DOHH2 (cell line): Measurements from ENCODE around the gene SLC9A5.

Experiments used
- H3F3A ChIP-seq: fragments of 200-600 bp; sonication (generic), shearing (Covaris generic); 2 replicates; pipeline ENCODE4 v1.6.0; 2016; ENCODE audit warnings: antibody characterized with exemption, mild to moderate bottlenecking; ENCODE audit not compliant: control insufficient read depth, insufficient read depth
- H3K27ac ChIP-seq: fragments of 200-600 bp; sonication (generic); 2 replicates; pipeline ENCODE4 v1.5.1; 2014; ENCODE audit warnings: low read depth, mild to moderate bottlenecking, low read length, moderate library complexity
- H3K27me3 ChIP-seq: fragments of 200-600 bp; sonication (generic); 2 replicates; pipeline ENCODE4 v1.6.1; 2014; ENCODE audit warnings: mild to moderate bottlenecking, low read length, mixed read lengths; ENCODE audit not compliant: control insufficient read depth
- H3K36me3 ChIP-seq: fragments of 200-600 bp; sonication (generic); 2 replicates; pipeline ENCODE4 v1.6.1; 2014; ENCODE audit warnings: mild to moderate bottlenecking, low read length, moderate library complexity, mixed read lengths; ENCODE audit not compliant: control insufficient read depth
- H3K4me1 ChIP-seq: fragments of 200-600 bp; sonication (generic); 2 replicates; pipeline ENCODE4 v1.6.1; 2014; ENCODE audit warnings: mild to moderate bottlenecking, low read length, mixed read lengths; ENCODE audit not compliant: control insufficient read depth
- H3K4me2 ChIP-seq: fragments of 200-600 bp; sonication (generic); 2 replicates; pipeline ENCODE4 v1.6.0; 2014; ENCODE audit warnings: mild to moderate bottlenecking, low read length, moderate library complexity
- H3K4me3 ChIP-seq: fragments of 200-600 bp; sonication (generic); 2 replicates; pipeline ENCODE4 v1.5.1; 2014; ENCODE audit warnings: mild to moderate bottlenecking, low read length, mixed read lengths
- H3K79me2 ChIP-seq: fragments of 200-600 bp; sonication (generic); 2 replicates; pipeline ENCODE4 v1.6.1; 2014; ENCODE audit warnings: mild to moderate bottlenecking, low read length, mixed read lengths; ENCODE audit not compliant: control insufficient read depth
- H3K9me2 ChIP-seq: fragments of 200-600 bp; sonication (generic); replicated peaks from 2 replicates; pipeline ENCODE4 v1.6.1; 2014; ENCODE audit warnings: mild to moderate bottlenecking, low read length, mixed read lengths; ENCODE audit not compliant: control insufficient read depth
- H3K9me3 ChIP-seq: fragments of 200-600 bp; sonication (generic); 2 replicates; pipeline ENCODE4 v1.6.1; 2014; ENCODE audit warnings: antibody characterized with exemption, low read length, mixed read lengths; ENCODE audit not compliant: control insufficient read depth, insufficient read depth
- H4K20me1 ChIP-seq: fragments of 200-600 bp; sonication (generic); 2 replicates; pipeline ENCODE4 v1.6.0; 2014; ENCODE audit warnings: low read depth, mild to moderate bottlenecking, antibody characterized with exemption, low read length, moderate library complexity; ENCODE audit not compliant: control insufficient read depth, insufficient read depth
- EZH2phosphoT487 ChIP-seq: fragments of 200-600 bp; sonication (generic); IDR thresholded peaks from 2 replicates; pipeline ENCODE4 v1.6.1; 2017; ENCODE audit warnings: borderline replicate concordance, mild to moderate bottlenecking, antibody characterized with exemption, low read length, moderate library complexity, mixed read lengths
- TF ChIP-seq, protein P1 (sequence below): fragments of 200-600 bp; sonication (generic); IDR thresholded peaks from one replicate; pipeline ENCODE4 v1.5.1; 2014; ENCODE audit warnings: antibody characterized with exemption, mild to moderate bottlenecking, low read depth, low read length; ENCODE audit not compliant: poor library complexity, severe bottlenecking

The SLC9A5 gene

DNA sequence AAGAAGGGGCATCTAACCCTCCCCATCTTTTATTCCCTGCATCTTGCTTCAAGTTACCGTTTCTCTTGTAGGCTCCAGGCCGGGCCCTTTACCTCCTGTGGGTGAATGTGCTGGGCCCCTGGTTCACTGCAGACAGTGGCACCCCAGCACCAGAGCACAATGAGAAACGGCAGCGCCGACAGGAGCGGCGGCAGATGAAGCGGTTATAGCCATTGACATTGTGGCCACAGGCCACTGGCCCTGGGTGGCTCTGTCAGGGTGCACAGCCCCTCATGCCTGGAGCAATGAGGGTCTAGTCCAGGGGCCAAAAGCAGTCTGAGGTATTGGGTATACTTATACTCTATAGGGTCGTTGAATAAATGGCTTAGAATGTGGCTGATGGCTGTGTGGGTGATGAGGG is 19.9 kb upstream of the SLC9A5 start:
- no peaks in the 10 kb centered on the region for H3F3A ChIP-seq
- TF ChIP-seq, protein P1, sequence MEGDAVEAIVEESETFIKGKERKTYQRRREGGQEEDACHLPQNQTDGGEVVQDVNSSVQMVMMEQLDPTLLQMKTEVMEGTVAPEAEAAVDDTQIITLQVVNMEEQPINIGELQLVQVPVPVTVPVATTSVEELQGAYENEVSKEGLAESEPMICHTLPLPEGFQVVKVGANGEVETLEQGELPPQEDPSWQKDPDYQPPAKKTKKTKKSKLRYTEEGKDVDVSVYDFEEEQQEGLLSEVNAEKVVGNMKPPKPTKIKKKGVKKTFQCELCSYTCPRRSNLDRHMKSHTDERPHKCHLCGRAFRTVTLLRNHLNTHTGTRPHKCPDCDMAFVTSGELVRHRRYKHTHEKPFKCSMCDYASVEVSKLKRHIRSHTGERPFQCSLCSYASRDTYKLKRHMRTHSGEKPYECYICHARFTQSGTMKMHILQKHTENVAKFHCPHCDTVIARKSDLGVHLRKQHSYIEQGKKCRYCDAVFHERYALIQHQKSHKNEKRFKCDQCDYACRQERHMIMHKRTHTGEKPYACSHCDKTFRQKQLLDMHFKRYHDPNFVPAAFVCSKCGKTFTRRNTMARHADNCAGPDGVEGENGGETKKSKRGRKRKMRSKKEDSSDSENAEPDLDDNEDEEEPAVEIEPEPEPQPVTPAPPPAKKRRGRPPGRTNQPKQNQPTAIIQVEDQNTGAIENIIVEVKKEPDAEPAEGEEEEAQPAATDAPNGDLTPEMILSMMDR, result no peak
- TF ChIP-seq EZH2phosphoT487, result no peak
- no peaks in the 10 kb centered on the region for H3K9me2 ChIP-seq
- H4K20me1 ChIP-seq, result no peaks in the 10 kb centered on the region
- H3K4me1 ChIP-seq, result peaks cover 25% of the 10 kb centered on the region
- H3K4me2 ChIP-seq, result no peak overlapping the region
- peaks cover 37% of the 10 kb centered on the region for H3K36me3 ChIP-seq
- H3K4me3 ChIP-seq, result no peak overlapping the region
- peaks cover 21% of the 10 kb centered on the region for H3K79me2 ChIP-seq
- no peaks in the 10 kb centered on the region for H3K27me3 ChIP-seq
- no peak overlapping the region for H3K27ac ChIP-seq
- no peaks in the 10 kb centered on the region for H3K9me3 ChIP-seq

DNA sequence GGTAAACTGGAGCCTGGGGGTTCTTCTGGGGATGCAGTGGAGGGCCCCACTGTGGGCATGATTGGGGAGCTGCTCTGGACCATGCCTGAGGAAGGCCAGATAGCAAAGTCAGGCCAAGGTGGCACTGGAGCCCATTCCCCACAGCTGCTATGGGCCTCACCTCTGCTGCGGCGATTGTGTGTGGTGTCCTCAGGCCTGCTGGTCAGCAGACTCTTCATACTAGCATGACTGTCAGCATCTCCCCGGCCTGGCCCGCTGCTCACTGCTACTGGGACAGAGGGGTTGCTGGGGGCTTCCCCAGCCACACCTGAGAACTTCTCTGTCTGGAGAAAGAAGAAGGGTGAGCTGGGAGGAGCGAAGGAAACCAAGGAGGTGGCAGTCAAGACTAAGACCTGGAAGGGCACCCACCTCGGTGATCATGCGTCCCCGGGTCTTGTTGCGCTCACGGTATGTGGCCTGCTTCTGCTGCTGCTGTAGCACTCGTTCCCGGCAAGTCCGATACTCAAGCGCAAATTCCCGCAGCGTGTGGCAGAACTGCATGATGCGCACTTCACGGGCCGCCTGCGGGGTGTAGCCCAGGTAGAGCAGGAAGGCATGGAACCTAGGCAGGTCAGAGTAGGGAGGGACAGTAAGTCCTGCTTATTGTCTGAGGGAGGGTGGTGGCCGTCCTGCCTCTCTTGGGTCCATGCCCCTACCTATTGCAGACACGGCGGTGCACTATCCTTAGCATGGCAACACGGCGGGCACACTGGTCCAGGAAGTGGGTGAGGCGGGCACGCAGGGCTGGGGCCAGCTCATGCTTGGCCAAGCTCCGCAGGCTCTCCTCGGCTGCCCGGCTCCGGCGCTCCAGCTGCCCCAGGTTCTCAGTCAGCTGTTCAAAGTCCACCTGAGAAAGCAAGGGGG is 18.6 kb upstream of the SLC9A5 start:
- TF ChIP-seq, protein P1, result no peak
- no peak for TF ChIP-seq EZH2phosphoT487
- peaks cover 37% of the 10 kb centered on the region for H3K36me3 ChIP-seq
- H3K4me1 ChIP-seq, result peaks cover 24% of the 10 kb centered on the region
- peaks cover 21% of the 10 kb centered on the region for H3K79me2 ChIP-seq
- no peak overlapping the region for H3K27ac ChIP-seq
- no peaks in the 10 kb centered on the region for H3K27me3 ChIP-seq
- H3F3A ChIP-seq, result no peaks in the 10 kb centered on the region
- H3K4me2 ChIP-seq, result no peak overlapping the region
- H3K9me2 ChIP-seq, result no peaks in the 10 kb centered on the region
- H4K20me1 ChIP-seq, result no peaks in the 10 kb centered on the region
- no peaks in the 10 kb centered on the region for H3K9me3 ChIP-seq
- H3K4me3 ChIP-seq, result no peak overlapping the region

DNA sequence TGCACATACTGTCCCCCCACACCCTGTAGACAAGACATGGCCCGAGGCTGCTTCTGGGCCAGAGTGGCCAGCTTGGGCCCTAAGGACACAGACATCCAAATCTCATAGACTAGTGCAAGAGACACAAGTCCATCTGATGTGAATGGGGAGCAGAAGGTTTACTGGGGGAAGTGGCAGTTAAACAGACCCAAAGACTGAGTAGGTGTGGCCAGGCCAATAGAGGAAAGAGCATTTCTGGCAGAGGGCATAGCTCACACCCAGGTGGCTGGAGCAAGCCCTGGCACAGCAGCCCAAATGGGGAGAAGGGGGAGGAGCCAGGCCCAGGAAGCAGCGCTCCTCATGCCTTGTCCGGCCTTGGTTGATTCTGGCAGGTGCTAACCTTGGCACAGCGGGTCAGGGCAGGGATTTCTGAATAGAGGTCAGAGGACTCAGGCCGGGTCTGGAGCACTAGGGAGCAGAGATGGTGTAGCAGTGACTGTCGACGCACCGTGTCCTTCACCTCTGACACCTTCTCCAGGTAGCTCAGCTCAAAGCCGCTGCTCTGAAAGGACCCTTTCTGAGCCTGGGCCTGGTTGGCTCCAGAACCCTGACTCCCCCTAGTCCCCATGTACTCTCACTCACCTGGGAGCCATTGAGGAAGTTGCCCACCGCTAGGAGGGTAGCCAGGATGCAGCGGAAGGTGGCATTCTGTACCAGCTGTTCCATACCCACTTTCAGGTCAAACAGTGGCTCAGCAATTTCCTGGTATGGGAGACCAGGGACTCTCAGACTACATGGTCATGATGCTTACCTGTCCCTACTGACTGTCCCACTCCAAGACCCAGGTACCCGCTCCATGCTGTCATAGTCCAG is 17.7 kb upstream of the SLC9A5 start:
- Histone ChIP-seq H4K20me1 (peaks cover 2% of the 10 kb centered on the region; the same call in 1 of the 2 replicates), H3K27me3 (no peaks in the 10 kb centered on the region), H3K4me3 (no peak overlapping the region), H3F3A (no peaks in the 10 kb centered on the region), H3K9me3 (no peaks in the 10 kb centered on the region), H3K4me1 (peaks cover 16% of the 10 kb centered on the region), H3K79me2 (peaks cover 21% of the 10 kb centered on the region), H3K9me2 (no peaks in the 10 kb centered on the region), H3K4me2 (no peak overlapping the region), H3K36me3 (peaks cover 41% of the 10 kb centered on the region), H3K27ac (no peak overlapping the region)
- TF ChIP-seq, protein P1, result no peak
